ENCODE results near the gene PRKCA. TPM values are rescaled to one million over a fixed set of nuclear protein-coding genes. Genes with fewer than 3 reads are reported as not detected.

PRKCA gene
- total RNA-seq, 1 experiment from 2014 or later = 29.5 TPM

GRCh38 chr17:66461343-66461995, 159.1 kb downstream of the PRKCA start:
- CTCF ChIA-PET = no interaction called here
- TF ChIP-seq PREB (CRISPR knock-in tag; IDR thresholded peaks at IDR 0.05; ENCODE audit: borderline replicate concordance) (no peak), EMX1 (CRISPR knock-in tag; IDR thresholded peaks at IDR 0.05) (no peak), IRF2 (CRISPR knock-in tag; IDR thresholded peaks at IDR 0.05; ENCODE audit: borderline replicate concordance, low read depth) (no peak), TP53 (CRISPR knock-in tag; IDR thresholded peaks at IDR 0.05) (no peak), NFATC4 (CRISPR knock-in tag; IDR thresholded peaks at IDR 0.05) (no peak), TEAD1 (CRISPR knock-in tag; IDR thresholded peaks at IDR 0.05) (no peak), ZNF425 (CRISPR knock-in tag; conservative IDR thresholded peaks at IDR 0.05) (no peak), KAT7 (CRISPR knock-in tag; IDR thresholded peaks at IDR 0.05; ENCODE audit: borderline replicate concordance) (no peak), SP1 (CRISPR knock-in tag; conservative IDR thresholded peaks at IDR 0.05) (no peak), FOXK1 (CRISPR knock-in tag; IDR thresholded peaks at IDR 0.05) (no peak), NR2C2 (CRISPR knock-in tag; IDR thresholded peaks at IDR 0.05) (no peak), ZBTB21 (CRISPR knock-in tag; IDR thresholded peaks at IDR 0.05; ENCODE audit: borderline replicate concordance) (no peak)
- DNase-seq (ENCODE audit: low spot score) (no peak), ATAC-seq (no peak)
- Mint-ChIP-seq H3K36me3 (peaks cover 8% of the 10 kb centered on the region), H3K27me3 (ENCODE audit: low read depth) (peaks cover 50% of the 10 kb centered on the region), H3K27ac (no peak overlapping the region), H3K4me3 (no peak overlapping the region), H3K4me1 (peaks cover 10% of the 10 kb centered on the region), H3K9me3 (peaks cover 10% of the 10 kb centered on the region)
- POLR2A ChIA-PET = no interaction called here

GRCh38 chr17:66462010-66462409, 159.6 kb downstream of the PRKCA start:
- H3K9me3 Mint-ChIP-seq = peaks cover 6% of the 10 kb centered on the region
- peaks cover 4% of the 10 kb centered on the region for H3K36me3 Mint-ChIP-seq
- H3K27me3 Mint-ChIP-seq (ENCODE audit: low read depth) = peaks cover 50% of the 10 kb centered on the region
- ATAC-seq (no peak), DNase-seq (ENCODE audit: low spot score) (no peak)
- no peak overlapping the region for H3K27ac Mint-ChIP-seq
- no peak overlapping the region for H3K4me3 Mint-ChIP-seq
- ChIA-PET CTCF (no interaction called here), POLR2A (no interaction called here)
- TF ChIP-seq AR (CRISPR knock-in tag; IDR thresholded peaks at IDR 0.05) (no peak), HMGXB4 (CRISPR knock-in tag; IDR thresholded peaks at IDR 0.05) (no peak), MXD4 (CRISPR knock-in tag; IDR thresholded peaks at IDR 0.05; ENCODE audit: borderline replicate concordance) (no peak)
- peaks cover 15% of the 10 kb centered on the region for H3K4me1 Mint-ChIP-seq

- Mint-ChIP-seq H3K27me3 (ENCODE audit: low read depth) (peaks cover 37% of the 10 kb centered on the region), H3K4me3 (no peak overlapping the region), H3K27ac (no peak overlapping the region), H3K36me3 (no peaks in the 10 kb centered on the region), H3K9me3 (no peaks in the 10 kb centered on the region), H3K4me1 (peaks cover 38% of the 10 kb centered on the region)
- ChIA-PET POLR2A (no interaction called here), CTCF (no interaction called here)
- DNase-seq (ENCODE audit: low spot score) (no peak), ATAC-seq (no peak)
- TF ChIP-seq RORB (CRISPR knock-in tag; IDR thresholded peaks at IDR 0.05) (no peak), ATF6 (CRISPR knock-in tag; IDR thresholded peaks at IDR 0.05) (no peak), JUN (CRISPR knock-in tag; IDR thresholded peaks at IDR 0.05) (no peak), ATF3 (CRISPR knock-in tag; conservative IDR thresholded peaks at IDR 0.05) (no peak), ZNF671 (CRISPR knock-in tag; IDR thresholded peaks at IDR 0.05) (no peak)
Measured at GRCh38 chr17:66464921-66465320, 162.5 kb downstream of the PRKCA start.

All from WTC11 (cell line).